AG20443 (cell line): ENCODE measurements around the gene NAPB.
A peak's percentile ranks its signal among the peaks of the same experiment; 100 is the strongest.

Experiments used
- DNase-seq: peaks from one replicate; pipeline ENCODE4 v3.0.0; 2012; ENCODE audit warnings: low spot score, mixed read lengths

The NAPB gene

DNA sequence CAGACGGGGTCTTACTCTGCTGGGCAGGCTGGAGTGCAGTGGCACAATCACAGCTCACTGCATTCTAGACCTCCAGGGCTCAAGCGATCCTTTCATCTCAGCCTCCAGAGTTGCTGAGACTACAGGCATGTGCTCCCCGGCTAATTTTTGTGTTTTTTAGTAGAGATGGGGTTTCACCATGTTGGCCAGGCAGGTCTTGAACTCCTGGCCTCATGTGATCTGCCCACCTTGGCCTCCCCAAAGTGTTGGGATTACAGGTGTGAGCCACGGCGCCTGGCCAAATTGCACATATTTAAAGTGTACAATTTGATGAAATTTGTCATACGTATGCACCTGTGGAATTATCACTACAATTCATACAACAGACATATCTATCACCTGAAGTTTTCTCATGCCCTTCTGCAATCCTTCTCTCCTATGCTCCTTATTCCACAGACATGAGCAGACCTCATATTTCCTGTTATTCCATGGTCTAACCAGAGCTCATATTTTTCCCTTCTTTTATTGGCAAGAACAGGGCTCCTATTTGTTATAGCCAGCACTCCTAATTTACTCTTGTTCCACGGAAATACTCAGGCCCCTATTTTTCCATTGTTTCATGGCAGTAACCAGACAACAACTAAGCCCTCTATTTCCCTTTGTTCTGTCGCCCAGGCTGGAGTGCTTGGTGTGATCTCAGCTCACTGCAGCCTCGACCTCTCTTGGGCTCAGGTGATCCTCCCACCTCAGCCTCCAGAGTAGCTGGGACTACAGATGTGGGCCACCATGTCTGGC is 16.0 kb upstream of the NAPB start:
- no peak for DNase-seq

DNA sequence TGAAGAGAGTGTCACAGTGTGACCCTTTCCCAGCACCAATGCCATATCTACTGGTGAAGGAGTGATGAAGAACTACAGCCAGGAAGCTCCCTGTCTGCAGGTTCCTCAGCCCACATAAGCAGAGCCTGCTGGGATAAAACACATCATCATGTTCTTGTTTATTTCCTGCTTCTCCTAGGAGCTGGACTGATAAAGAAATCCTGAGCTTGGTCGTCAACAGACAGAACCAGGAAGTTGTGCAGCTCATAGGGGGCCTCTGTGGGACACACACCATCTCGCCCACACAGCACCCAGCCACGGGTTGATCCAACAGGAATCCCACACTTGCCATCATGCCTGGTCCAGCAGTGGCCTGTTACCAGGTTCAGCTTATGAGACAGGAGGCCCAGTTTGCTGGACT is 15.4 kb upstream of the NAPB start:
- DNase-seq = no peak

DNA sequence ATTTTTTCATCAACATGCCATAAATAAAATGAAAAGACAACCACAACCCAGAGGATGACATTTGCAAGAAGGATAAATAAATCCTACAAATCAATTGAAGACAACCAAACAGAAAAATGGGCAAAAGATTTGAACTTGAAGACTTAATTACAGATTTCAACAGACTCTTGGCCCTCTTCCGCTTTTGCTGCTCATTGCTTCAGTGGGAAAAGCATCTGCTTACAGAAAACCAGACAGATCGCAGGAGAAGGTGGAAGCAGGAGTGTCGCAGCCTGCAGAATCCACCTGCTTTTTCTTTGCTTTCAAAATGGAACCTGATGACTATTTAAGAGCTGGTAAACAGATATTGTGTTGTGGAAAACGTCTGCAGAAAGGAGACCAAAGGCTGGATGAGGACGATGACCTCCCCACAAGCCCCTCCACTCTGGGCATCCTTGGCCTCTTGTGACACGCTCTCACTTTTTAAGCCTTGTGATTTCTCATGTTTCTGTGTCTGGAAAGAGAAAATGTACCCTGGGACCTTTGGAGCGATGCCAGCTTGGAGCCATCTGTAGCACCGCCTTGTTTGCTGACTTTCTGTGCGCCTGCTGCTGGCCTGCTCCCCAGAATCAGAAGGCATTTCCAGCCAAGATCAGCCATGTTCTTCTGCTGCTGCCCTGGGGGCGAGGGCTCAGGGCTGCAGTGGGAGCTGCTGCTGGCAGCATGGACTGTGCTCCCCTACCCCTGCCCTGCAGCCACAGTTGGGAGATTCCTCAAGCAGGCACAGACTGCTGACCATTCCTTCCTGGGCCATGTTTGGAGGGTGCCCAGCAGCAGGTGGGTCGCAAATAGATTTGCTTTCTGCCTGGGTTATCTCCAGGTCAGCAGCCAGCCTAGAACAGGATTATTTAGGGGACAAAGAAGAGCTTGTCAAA is 14.6 kb upstream of the NAPB start:
- DNase-seq = no peak

DNA sequence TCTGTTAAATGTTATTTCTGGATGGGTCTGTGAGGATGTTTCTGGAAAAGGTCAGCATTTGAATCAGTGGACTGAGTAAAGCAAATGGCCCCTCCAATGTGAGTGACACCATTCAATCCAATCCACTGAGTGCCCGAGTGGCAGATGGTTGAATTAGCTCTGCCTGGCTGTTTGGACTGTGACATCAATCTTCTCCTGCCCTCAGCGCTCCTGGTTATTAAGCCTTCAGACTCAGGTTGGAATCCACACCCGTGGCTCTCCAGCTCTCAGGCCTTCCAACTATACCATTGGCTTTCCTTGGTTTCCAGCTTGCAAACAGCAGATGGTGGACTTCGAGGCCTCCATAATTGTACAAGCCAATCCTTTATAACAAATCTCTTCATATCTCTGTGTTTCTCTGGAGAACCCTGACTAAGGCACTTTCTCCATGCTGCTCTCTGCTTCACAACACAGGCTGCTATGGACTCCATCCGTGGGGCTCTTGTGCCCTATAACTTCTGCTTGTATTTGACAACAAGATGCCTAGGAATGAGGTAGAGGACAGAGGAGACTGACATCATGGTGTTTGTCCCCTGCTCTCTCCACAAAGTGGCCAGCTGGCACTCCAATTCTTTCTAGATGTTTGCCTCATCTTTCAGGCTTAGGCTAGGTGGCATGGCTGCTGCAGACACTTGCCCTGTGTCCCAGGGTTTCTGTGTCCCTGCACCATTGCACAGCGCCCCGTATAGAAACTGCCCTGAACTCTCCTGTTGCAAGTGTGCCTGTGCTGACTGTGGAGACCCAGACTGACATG is 13.4 kb upstream of the NAPB start:
- DNase-seq = no peak

DNA sequence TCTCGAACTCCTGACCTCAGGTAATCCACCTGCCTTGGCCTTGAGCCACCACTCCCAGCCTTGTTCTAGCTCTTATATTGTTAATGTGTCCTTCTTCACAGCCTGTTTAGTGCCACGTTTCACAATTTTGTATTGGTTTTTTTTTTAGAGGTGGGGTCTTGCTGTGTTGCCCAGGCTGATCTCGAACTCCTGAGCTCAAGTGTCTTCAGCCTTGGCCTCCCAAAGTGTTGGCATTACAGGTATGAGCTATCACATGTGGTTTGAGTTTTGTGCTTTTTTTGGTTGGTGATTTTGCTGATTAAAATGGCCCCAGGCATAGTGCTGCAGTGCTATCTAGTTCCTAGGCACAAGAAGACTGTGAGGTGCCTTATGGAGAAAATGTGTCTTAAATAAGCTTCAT is 12.3 kb upstream of the NAPB start:
- DNase-seq = no peak

DNA sequence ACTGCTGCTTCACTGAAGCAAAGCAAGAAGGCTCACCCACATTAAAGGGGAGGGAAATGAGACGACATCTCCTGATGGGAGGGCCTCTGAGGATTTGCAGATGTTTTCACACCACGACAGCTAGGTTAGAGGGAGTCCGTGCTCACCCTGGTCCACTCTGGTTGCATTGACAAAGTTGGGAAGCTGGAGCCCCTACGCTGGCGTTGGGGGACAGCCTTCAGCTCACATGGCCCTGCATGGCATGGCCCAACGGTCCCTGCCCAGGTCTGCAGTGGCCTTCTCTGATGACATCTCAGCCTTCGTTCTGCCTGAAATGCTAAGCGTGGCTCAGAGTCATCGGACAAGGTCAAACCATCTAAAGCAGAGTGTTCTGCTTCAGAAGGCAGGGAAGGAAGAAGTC is 3.8 kb upstream of the NAPB start:
- DNase-seq = no peak

DNA sequence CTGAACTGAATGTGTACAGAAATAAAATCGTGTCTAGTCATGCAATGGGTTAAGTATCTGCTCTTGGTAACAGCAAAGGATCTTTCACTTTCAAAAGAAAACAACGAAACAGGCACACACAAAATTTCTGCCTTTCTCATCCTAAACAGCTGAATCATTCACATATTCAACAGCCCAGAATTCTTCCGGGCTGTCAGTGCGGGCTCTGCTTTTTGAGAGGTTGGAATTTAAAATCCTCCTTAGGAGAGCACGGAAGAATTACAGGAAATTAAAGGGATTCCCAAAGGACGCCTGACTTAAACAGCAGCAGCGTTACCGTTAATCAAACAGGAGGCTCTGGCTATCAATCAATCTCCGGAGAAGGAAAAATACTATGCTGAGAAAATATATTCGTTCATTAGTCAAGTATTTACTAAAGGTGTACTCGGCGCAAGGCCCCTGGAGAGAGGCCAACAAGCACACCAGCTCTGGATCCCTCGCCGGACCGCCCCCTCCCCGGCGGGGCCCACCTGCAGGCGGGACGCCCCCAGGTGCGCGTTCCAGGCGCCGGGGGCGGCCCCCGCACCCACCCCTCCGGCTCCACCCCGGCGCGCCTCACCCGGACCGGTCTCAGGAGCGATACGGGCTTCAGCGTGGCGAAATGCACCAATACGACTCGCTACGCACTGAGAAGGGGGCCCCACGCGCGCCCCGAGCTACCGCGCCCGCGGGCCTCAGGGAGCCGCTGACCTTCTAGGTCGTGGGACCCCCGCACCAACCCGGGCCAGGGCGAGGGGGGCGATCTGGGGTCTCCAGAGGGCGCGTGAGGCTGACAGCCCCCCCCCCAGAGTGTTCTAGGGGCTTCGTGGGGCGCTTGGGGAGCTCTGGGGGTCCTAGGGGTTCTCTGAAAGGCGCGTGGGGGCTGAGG is 1.0 kb downstream of the NAPB start:
- DNase-seq = peak; percentile 69

DNA sequence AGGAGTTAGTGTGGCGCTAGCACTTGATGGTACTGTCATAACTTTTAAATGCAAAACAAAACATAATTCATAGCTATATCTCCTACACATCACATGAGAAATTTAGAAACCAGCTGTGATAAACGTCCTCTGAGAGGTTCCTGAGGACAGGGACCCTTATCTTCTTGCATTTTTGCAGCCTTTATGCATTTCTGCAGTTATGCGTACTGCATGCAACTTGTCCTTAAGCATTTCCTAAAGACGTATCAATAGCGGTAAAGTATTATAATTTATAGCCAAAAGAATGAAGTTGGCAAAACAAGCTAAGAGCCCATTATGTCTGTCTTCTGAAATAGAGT is 1.7 kb downstream of the NAPB start:
- DNase-seq = no peak

DNA sequence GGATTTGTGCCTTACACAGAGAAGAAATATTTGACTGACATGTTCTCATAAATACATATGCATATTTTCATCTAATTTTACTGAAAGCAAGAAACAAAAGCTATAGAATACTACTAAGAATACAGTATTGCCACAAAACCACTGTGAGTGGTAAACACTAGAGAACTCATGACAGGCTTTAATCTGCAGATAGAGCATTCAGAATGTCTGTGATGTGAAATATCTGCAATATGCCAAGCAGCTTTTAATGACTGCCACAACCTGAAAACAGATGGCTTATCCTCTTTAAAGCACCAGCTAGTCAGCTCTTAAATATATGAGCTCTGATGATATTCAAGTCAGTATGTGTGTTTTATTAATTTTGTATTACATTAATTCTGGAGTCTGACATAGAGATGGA is 3.4 kb downstream of the NAPB start:
- DNase-seq = no peak

DNA sequence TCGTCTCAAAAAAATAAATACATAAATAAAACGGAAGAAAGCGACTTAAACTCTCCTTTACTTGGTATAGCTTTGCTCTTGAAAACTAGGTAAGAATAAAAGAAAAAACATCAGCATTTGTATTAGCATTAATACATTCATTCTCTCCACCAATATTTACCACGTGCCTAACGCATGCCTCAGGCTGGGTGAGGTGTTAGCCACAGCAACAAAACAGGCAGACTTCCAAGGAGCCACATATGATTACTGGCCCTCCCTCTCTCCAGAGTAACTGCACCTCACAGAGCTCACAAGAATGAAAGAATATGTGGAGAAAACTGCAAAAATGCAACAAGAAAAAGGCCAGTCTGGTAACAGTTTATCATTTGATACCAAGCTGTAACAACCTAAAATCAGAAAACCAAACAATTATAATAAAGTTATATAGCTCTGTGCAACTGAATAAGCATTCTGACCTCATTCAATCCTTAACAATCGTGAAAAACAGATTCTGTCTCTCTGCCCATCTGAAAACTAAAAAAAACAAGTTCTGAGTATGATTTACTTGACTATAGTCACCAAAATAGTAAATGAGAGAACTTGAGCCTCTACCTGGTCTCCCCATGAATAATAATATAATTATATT is 5.2 kb downstream of the NAPB start:
- peak; percentile 41 for DNase-seq

DNA sequence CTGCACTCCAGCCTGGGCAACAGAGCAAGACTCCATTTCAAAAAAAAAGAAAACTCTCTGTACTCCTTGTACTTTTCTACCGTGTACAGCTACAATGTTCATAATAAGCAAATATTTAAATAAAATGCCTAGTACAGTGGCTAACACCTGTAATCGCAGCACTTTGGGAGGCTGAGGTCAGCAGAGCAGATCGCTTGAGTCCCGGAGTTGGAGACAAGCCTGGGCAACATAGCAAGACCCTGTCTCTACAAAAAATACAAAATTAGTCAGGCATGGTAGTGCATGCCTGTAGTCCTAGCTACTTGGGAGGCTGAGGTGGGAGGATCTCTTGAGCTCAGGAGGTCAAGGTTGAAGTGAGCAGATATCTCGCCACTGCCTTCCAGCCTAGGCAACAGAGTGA is 5.7 kb downstream of the NAPB start:
- DNase-seq = no peak

DNA sequence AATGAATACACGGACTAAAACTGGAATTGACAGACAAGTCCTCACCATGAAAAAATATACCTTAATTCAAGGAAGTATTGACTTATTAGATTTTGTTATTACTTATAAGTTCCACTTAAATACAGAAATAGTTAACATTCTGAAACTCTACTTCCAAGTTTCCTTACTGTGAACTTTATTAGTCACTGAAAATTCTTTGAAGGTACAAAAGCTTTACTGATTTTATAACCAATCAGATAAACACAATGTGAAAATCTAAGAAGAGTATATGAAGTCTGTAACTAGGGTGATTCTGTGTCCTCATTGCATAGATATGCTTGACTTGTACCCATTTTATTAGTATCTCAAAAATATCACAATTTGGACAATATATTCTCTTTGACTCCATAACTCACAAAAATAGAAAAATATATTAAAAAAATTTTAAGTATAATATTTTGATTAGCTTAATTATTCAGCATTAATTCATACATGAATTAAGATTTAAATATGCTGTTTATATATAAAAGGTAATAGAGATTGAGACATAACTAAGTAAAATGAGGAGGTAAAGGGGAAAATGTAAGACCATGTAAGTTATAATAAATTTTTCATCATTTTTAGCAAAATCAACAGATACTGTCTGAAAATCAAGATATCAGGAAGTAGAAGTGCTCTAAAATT is 6.6 kb downstream of the NAPB start:
- DNase-seq = no peak

DNA sequence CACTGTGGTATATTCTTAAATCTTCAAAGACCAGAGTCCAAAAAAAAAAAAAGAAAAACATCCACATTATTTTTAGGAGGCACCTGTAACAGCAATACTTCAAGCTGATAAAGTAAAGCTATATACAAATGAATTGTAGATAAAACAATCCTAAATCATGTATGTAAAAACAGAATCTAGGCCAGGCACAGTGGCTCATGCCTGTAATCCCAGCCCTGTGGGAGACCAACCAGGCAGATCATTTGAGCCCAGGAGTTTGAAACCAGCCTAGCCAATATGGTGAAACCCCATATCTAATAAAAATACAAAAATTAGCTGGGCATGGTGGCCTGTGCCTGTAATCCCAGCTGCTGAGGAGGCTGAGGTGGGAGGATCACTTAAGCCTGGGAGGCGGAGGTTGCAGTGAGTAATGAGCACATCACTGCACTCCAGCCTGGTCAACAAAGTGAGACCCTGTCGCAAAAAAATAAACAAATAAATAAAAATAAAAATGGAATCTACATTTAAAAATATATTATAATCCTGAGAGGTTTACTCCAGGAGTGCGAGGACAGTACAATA is 7.3 kb downstream of the NAPB start:
- DNase-seq = no peak

DNA sequence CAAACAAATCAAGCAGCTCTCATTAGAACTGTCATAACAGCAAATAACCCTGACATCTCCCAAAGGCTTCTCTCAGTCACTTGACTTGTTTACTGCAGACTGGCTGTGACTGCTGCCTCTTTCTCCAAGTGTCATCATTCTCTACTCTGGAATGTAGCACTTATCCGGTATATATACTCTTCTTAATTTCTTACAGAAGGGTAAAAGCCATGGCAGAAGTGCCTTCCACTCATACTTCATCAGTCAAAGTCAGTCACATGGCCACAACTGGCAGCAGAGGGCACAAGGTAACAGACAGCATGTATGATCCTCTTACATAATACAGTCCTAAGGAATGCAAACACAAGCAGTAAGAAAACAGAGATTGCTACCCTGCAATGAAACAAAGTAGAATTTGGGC is 9.3 kb downstream of the NAPB start:
- DNase-seq = no peak

DNA sequence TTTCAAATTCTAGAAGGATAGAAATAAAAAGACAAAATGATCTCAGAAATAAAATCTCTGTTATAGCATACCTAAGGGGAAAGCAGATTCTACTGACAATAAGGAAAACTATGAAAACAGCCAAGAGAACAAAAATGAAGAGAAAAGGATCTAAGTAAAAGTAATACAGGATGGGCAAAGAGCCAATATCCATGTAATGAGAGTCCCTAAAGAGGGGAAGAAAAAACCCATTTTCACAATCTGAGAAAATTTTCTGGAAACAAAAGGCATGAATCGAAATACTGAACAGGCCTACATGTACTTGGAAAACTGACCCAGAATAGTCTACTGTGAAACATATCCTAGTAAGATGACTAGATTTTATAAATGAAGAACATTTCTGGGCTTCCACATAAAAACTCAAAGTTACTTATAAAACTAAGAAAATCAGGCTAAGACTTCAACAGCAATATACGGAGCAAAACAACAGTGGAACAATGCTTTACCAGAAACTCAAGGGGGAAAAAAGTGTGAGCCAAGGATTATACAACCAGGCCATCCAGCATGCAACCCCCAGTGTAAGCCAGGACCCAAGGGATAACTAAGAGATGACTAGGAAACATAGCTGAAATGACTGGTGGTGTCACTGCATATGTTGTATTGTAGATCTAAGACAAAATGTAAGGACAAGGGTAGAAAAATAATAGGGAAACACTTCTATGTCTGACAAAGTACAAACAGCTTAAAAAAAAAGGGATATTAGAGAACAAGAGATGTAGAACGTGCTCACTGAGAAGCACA is 10.2 kb downstream of the NAPB start:
- no peak for DNase-seq

DNA sequence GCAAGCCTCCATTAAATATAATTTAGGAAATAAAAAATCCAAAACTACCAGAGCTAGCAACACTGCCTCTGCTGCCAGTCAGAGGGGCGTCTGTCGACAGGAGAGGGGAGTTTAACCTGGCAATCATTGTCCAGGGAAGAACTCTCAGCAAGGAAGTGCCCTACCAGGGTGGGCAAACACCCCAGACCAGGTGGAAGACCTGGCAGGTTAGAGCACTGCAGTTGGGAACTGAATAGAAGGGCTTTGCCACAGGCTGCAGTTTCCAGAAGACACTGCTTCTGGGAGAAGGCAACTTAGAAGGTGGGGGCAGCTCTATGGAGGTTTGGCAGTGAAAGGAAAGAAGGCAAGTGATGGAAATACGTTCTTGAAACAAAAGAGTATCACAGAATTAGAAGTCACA is 11.5 kb downstream of the NAPB start:
- DNase-seq = no peak

DNA sequence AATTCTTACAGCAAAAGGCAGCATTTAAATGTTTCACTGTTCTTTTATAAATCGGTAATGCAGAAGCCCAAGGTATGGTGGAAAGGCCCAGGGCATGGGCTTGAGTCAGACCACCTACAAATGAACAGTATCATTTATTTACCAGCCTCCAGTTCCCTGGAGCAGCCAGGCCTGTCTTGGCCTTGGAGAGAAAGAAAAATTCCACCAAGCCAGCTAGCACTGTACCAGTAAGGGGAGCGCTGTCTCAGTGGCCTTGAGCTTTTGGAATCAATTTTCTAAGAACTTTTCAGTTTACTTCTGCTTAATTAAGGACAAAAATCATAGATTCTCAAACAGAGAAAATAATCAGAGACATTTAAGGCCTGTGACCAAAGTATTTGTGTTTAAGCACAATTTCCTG is 12.3 kb downstream of the NAPB start:
- DNase-seq = no peak

DNA sequence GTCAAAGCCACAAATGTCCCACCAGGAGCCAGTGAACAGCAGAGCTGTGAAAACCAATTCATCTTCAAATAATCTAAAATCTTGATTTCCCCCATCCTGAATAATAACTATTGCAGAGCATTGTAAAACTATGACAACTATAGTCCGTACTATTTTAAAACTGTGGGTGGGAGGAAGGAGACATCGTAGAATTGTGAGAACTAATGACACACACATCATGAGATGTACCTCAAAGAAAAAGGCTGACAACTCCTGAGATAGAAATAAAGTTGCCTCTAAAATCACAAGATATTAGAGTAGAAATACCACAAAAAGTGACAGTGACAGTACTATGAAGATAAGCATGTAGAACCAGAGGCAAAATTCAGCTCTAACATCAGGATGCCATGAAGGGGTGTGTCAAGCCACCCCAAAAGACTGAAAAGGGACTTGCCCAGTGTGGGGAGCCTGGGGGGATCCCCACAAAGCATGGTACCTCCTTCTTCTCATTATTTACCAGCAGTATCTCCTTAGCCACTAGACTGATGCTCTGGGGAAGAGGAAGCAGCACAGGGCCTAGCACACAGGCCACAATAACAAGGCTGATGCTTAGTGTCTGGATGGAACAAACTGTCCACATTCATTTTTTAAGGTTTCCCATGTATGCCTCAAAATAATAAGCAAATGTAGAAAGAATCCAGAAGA is 13.4 kb downstream of the NAPB start:
- DNase-seq = no peak

DNA sequence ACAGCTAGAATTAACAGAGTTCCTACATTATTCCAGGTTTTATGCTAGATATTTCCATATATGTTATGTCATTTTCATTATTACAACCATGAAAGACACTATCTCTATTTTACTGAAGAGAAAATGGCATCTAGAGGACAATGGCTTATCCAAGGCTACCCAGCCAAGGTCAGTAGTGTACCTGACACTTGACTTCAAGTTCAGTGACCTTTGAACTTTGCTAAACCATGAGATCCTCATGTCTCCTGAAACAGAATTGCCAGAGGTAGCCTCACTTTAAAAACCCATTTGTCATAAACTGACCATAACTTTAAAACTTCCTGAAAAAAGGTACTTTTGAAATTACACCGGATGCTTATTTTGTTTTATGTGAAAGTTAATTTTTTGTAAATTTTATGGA is 14.4 kb downstream of the NAPB start:
- no peak for DNase-seq
